Measurements from ENCODE around the gene GLDN. TPM values are rescaled to one million over a fixed set of nuclear protein-coding genes. Genes with fewer than 3 reads are reported as not detected.

Gene GLDN
- total and polyA plus RNA-seq, 2 of the 8 experiments (the other 6 are each of a cell fraction or from before 2014, with no cell fraction given), result 0.24 to 0.50 TPM

GRCh38 chr15:51368307-51368706 is 26.9 kb downstream of the GLDN start:
- no peak overlapping the region for H3K9ac ChIP-seq (replicated peaks in 1 of 4; ENCODE audit: extremely low read depth in 1 of 4, low read depth in 3 of 4, low read length in 3 of 4)
- H3K14ac ChIP-seq (ENCODE audit: insufficient read length), result no peak overlapping the region
- no peak overlapping the region for H2BK5ac ChIP-seq (ENCODE audit: low read depth, low read length)
- H2AFZ ChIP-seq (ENCODE audit: low read length), result no peak overlapping the region
- no peaks in the 10 kb centered on the region for H4K20me1 ChIP-seq (replicated peaks in 1 of 2; ENCODE audit: control insufficient read depth in 1 of 2, insufficient read depth in 2 of 2, low read length in 2 of 2)
- H3K27me3 ChIP-seq (replicated peaks in 1 of 4; ENCODE audit: control insufficient read depth in 3 of 4, extremely low read depth in 1 of 4, insufficient read depth in 3 of 4, low read length in 3 of 4), result no peaks in the 10 kb centered on the region
- H4K5ac ChIP-seq (ENCODE audit: insufficient read length, low read depth, low read length), result no peak overlapping the region
- CTCF ChIA-PET (ENCODE audit: partially characterized antibody), result interaction anchor here (0.6 to 4.9 kb wide), 10 partner anchors 11 to 267 kb away, joined by 3 to 39 read pairs (median 5); no protein-coding TSS in a partner anchor
- no peak overlapping the region for H2BK120ac ChIP-seq (replicated peaks; ENCODE audit: low read depth, low read length)
- H3K4me3 ChIP-seq (ENCODE audit: extremely low read depth in 1 of 4, insufficient read depth in 2 of 4, low read depth in 3 of 4, low read length in 4 of 4), result no peak overlapping the region
- no peaks in the 10 kb centered on the region for H3K23me2 ChIP-seq (ENCODE audit: low read depth, low read length)
- no peak overlapping the region for H3K56ac ChIP-seq (replicated peaks; ENCODE audit: insufficient read length, low read depth, low read length)
- WGBS, 2 experiments (ENCODE audit: extremely low coverage in 1 of 2, insufficient coverage in 1 of 2, insufficient read length in 1 of 2, insufficient replicate concordance in 2 of 2, low coverage in 1 of 2, low lambda C conversion rate in 2 of 2, missing lambda C conversion rate in 1 of 2), result 88% methylated on average over 6 of the region's 6 CpGs; no CpG with 5 or more reads in 1 of the 2 experiments
- H3K18ac ChIP-seq (ENCODE audit: extremely low read depth, low read length), result no peak overlapping the region
- H3K36me3 ChIP-seq (ENCODE audit: control insufficient read depth in 2 of 4, insufficient read depth in 4 of 4, low read length in 3 of 4), result no peaks in the 10 kb centered on the region
- H3K4me2 ChIP-seq (ENCODE audit: insufficient read depth in 1 of 2, low read depth in 2 of 2, low read length in 2 of 2), result no peak overlapping the region
- H3K27ac ChIP-seq (ENCODE audit: low read depth, low read length), result no peak overlapping the region
- no peak overlapping the region for H2BK20ac ChIP-seq (ENCODE audit: low read length)
- no peak overlapping the region for H2BK15ac ChIP-seq (ENCODE audit: low read length)
- no peak overlapping the region for H2BK12ac ChIP-seq (ENCODE audit: low read depth, low read length)
- H3K4ac ChIP-seq (replicated peaks; ENCODE audit: insufficient read length, low read depth, low read length), result no peak overlapping the region
- no peak overlapping the region for H3K23ac ChIP-seq (ENCODE audit: insufficient read length)
- DNase-seq (ENCODE audit: low read depth in 1 of 2, low spot score in 2 of 2) (no peak), FAIRE-seq (no peak)
- POLR2A ChIA-PET (ENCODE audit: partially characterized antibody), result no interaction called here
- H2AK5ac ChIP-seq (ENCODE audit: low read depth, low read length), result no peak overlapping the region
- H3K4me1 ChIP-seq (replicated peaks in 1 of 4; ENCODE audit: control insufficient read depth in 3 of 4, insufficient read depth in 4 of 4, low read length in 3 of 4), result peaks cover 0 to 2% (median 0%) of the 10 kb centered on the region in 4 experiments; a peak in 1 of 7 replicates
- H3K79me1 ChIP-seq (ENCODE audit: low read depth, low read length), result no peaks in the 10 kb centered on the region
- H3K9me3 ChIP-seq (ENCODE audit: insufficient read depth in 2 of 2, low read depth in 1 of 2, low read length in 1 of 2), result no peaks in the 10 kb centered on the region
- no peak overlapping the region for H4K8ac ChIP-seq (ENCODE audit: extremely low read depth, insufficient read depth, low read length)
- H4K91ac ChIP-seq (replicated peaks; ENCODE audit: insufficient read length, low read length), result no peak overlapping the region
- H3K79me2 ChIP-seq (ENCODE audit: control insufficient read depth in 1 of 2, insufficient read depth in 2 of 2, low read length in 2 of 2), result no peaks in the 10 kb centered on the region
- no peak for TF ChIP-seq EP300 (IDR thresholded peaks at IDR 0.05; ENCODE audit: borderline replicate concordance in 1 of 2, low read depth in 2 of 2, low read length in 2 of 2)
- TF ChIP-seq KDM4A (IDR thresholded peaks at IDR 0.05; ENCODE audit: low read depth, low read length, severe bottlenecking), result no peak
- TF ChIP-seq EZH2 (IDR thresholded peaks at IDR 0.05; ENCODE audit: low read depth, low read length, severe bottlenecking), result no peak
- no peak for TF ChIP-seq CEBPB (IDR thresholded peaks at IDR 0.05; ENCODE audit: low read depth, low read length)
- no peak for TF ChIP-seq YY1 (IDR thresholded peaks at IDR 0.05; ENCODE audit: low read depth, low read length)
- TF ChIP-seq JUN (IDR thresholded peaks at IDR 0.05; ENCODE audit: low read depth, low read length), result no peak
- TF ChIP-seq KDM1A (IDR thresholded peaks at IDR 0.05; ENCODE audit: borderline replicate concordance, low read length), result no peak
- no peak for TF ChIP-seq RBBP5 (IDR thresholded peaks at IDR 0.05; ENCODE audit: borderline replicate concordance, low read depth, low read length)
- TF ChIP-seq RAD21 (IDR thresholded peaks at IDR 0.05 in 1 of 2, conservative IDR thresholded peaks at IDR 0.05 in 1 of 2; ENCODE audit: low read depth in 2 of 2, low read length in 2 of 2), result no peak
- TF ChIP-seq TAF7 (optimal IDR thresholded peaks at IDR 0.05; ENCODE audit: borderline replicate concordance, low read depth, low read length), result no peak
- TF ChIP-seq HDAC6 (IDR thresholded peaks at IDR 0.05; ENCODE audit: low read depth, low read length), result no peak
- no peak for TF ChIP-seq MAX (IDR thresholded peaks at IDR 0.05)
- TF ChIP-seq RFX5 (IDR thresholded peaks at IDR 0.05; ENCODE audit: borderline replicate concordance, low read depth, low read length), result no peak
- no peak for TF ChIP-seq BRCA1 (IDR thresholded peaks at IDR 0.05; ENCODE audit: low read depth, low read length)
